Endothelial cell of umbilical vein (primary cell): Measurements from ENCODE around the gene ZNF808. TPM values are rescaled to one million over a fixed set of nuclear protein-coding genes. Genes with fewer than 3 reads are reported as not detected.

Source experiments
- BruUV-seq: library from RNA; stranded (reverse); fragments of 400-500 nt; replicated peaks from 2 replicates; lab custom pipeline; 2021; lab: Mats Ljungman, UMichigan
- CTCF ChIA-PET: fragments of 300-600, 350-600 bp; sonication (Branson Sonifier 250); formaldehyde crosslinking; loops from one replicate; lab custom pipeline; 2021; ENCODE audit warnings: antibody characterized with exemption, inconsistent platforms; lab: Charles Lee
- POLR2A ChIA-PET: fragments of 300-600, 350-600 bp; sonication (Branson Sonifier 250); formaldehyde crosslinking; loops from one replicate; lab custom pipeline; 2021; ENCODE audit warnings: antibody characterized with exemption, inconsistent platforms; lab: Charles Lee
- DNase-seq: peaks from one replicate; pipeline ENCODE4 v3.0.0-alpha.2; 2011; ENCODE audit warnings: low read depth, low spot score
- FAIRE-seq: peaks from 2 replicates; lab custom pipeline; 2011; peaks lifted over from hg19 to GRCh38; lab: Jason Lieb, UNC
- H2AFZ ChIP-seq: 2 replicates; pipeline ENCODE4 v1.6.0; 2012; ENCODE audit warnings: low read depth, low read length, control low read depth, inconsistent platforms
- H3K27ac ChIP-seq: 2 replicates; pipeline ENCODE4 v1.5.1; 2011; ENCODE audit warnings: low read depth, mild to moderate bottlenecking, control low read depth, low read length, moderate library complexity; ENCODE audit not compliant: insufficient read depth
- H3K27me3 ChIP-seq, 2 experiments: 2 replicates each; pipeline versions ENCODE4 v1.6.0 to v1.6.1; 2011; ENCODE audit warnings: low read length in 2 of 2, mixed read lengths in 1 of 2; ENCODE audit not compliant: control insufficient read depth in 2 of 2, insufficient read depth in 2 of 2
- H3K36me3 ChIP-seq, 2 experiments: 2 replicates in 1 of 2; 3 replicates in 1 of 2; pipeline ENCODE4 v1.5.1; 2011; ENCODE audit warnings: low read length in 2 of 2, mild to moderate bottlenecking in 1 of 2, moderate library complexity in 1 of 2; ENCODE audit not compliant: control insufficient read depth in 2 of 2, insufficient read depth in 2 of 2; ENCODE audit errors: extremely low read depth in 1 of 2
- H3K4me1 ChIP-seq: 3 replicates; pipeline ENCODE4 v1.5.1; 2011; ENCODE audit warnings: mild to moderate bottlenecking, low read length; ENCODE audit not compliant: control insufficient read depth, insufficient read depth; ENCODE audit errors: extremely low read depth
- H3K4me2 ChIP-seq: 2 replicates; pipeline ENCODE4 v1.6.1; 2011; ENCODE audit warnings: low read length, control low read depth, mixed read lengths; ENCODE audit not compliant: insufficient read depth
- H3K4me3 ChIP-seq, 3 experiments: fragments of 200-600 bp in 1 of 3; sonication (generic), shearing (Covaris generic) in 1 of 3; replicated peaks in 1 of 3; 2 replicates each; pipeline ENCODE4 v1.5.1; 2011 to 2016; ENCODE audit warnings: control low read depth in 3 of 3, low read length in 3 of 3, mild to moderate bottlenecking in 2 of 3, inconsistent platforms in 1 of 3, low read depth in 1 of 3, moderate library complexity in 1 of 3; ENCODE audit not compliant: insufficient read depth in 1 of 3
- H3K79me2 ChIP-seq: 2 replicates; pipeline ENCODE4 v1.6.0; 2012; ENCODE audit warnings: low read length, inconsistent platforms; ENCODE audit not compliant: control insufficient read depth, insufficient read depth
- H3K9ac ChIP-seq: replicated peaks from 2 replicates; pipeline ENCODE3; 2011; ENCODE audit warnings: low read length, control low read depth; ENCODE audit not compliant: insufficient read depth; ENCODE audit errors: extremely low read depth
- H3K9me1 ChIP-seq: replicated peaks from 3 replicates; pipeline ENCODE4 v1.6.0; 2011; ENCODE audit warnings: mild to moderate bottlenecking, low read length; ENCODE audit not compliant: control insufficient read depth, insufficient read depth; ENCODE audit errors: extremely low read depth
- H3K9me3 ChIP-seq: replicated peaks from 2 replicates; pipeline ENCODE4 v1.5.1; 2012; ENCODE audit warnings: low read length, inconsistent platforms; ENCODE audit not compliant: control insufficient read depth, insufficient read depth
- H4K20me1 ChIP-seq: replicated peaks from 2 replicates; pipeline ENCODE3; 2011; ENCODE audit warnings: mild to moderate bottlenecking, low read length; ENCODE audit not compliant: control insufficient read depth, insufficient read depth; ENCODE audit errors: extremely low read depth
- JUN ChIP-seq: IDR thresholded peaks from 2 replicates; pipeline ENCODE4 v1.6.1; 2011; ENCODE audit warnings: borderline replicate concordance, low read depth; ENCODE audit not compliant: insufficient read length, insufficient read depth
- POLR2AphosphoS5 ChIP-seq: IDR thresholded peaks from 2 replicates; pipeline ENCODE4 v1.6.1; 2012; ENCODE audit warnings: low read depth, mild to moderate bottlenecking, control low read depth, low read length, moderate library complexity; ENCODE audit not compliant: insufficient read depth
- dilution Hi-C: fragments of 300-500 bp; cut with MboI; formaldehyde crosslinking; loops from one replicate; pipeline ENCODE4 v1.15.0; 2019; ENCODE audit warnings: low sequenced_read_pairs; ENCODE audit not compliant: extremely low pct_ligation_motif_present
- intact Hi-C: fragments of 100-400 bp; cut with micrococcal nuclease; formaldehyde crosslinking; loops from one replicate; pipeline ENCODE4 v1.10.0; 2022
- polyA plus RNA-seq, 4 experiments: library from polyadenylated mRNA; depleted of rRNA in 3 of 4; stranded (reverse) in 3 of 4; unstranded in 1 of 4; fragments of >200 nt; gene quantifications; 2 replicates each; pipeline versions ENCODE4 v1.2.1 to v1.2.3, GENCODE V29; 2011 to 2012; ENCODE audit warnings: missing spikeins in 1 of 4
- total RNA-seq: library from RNA; stranded (reverse); gene quantifications from 2 replicates; pipeline ENCODE4 v1.2.3, GENCODE V29; 2021
- TF ChIP-seq, protein P1 (sequence below): IDR thresholded peaks from 2 replicates; pipeline ENCODE4 v1.6.1; 2011; ENCODE audit not compliant: insufficient read depth, insufficient read length
- TF ChIP-seq, protein P2 (sequence below), 2 donors: IDR thresholded peaks; 1 replicate in 1 of 2; 2 replicates in 1 of 2; pipeline ENCODE4 v1.5.1; 2011; ENCODE audit warnings: low read length in 2 of 2, mild to moderate bottlenecking in 2 of 2, moderate library complexity in 2 of 2, control low read depth in 1 of 2, inconsistent platforms in 1 of 2, low read depth in 1 of 2; ENCODE audit not compliant: insufficient read depth in 1 of 2; ENCODE audit errors: extremely low read depth in 1 of 2

The ZNF808 gene
- total and polyA plus RNA-seq, 2 donors (not counting 3 experiments of a cell fraction or from before 2014, with no cell fraction given): 1.9 to 15.2 TPM

DNA sequence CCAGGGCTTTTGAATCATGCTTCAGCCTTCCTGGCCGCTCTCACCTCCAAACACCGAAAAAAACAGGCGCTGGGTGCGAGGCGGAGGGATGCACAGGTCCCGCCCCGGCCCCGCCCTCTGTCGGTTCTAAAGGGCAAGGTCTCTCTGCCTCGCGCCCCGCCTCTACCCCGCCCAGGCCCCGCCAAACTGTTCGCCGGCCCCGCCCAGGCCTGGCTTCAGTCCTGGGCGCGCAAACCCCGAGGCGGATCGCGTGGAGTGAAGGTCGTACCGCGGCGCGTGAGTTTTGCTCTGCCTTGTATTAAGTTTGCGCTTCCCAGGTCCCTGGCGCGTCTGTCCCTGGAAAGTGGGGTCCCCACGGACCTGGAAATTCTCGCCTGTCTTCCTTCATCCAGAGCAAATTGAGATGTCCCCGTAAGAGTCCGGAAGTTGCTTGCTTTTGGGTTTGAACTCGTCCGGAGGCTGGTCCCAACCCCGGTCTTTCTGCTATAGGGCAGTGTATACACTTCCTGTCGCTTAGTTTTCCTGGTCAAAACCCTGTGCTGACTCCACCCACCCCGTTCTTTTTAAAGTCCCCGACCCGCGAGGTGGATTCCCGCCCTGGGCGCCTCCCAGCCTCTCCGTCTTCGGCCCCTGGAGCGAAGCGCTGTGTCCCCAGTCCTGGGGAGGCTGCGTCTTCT, 8.4 kb downstream of the ZNF808 start:
- Histone ChIP-seq H3K4me3 (peak overlapping the region; percentile 52 to 77 (median 62)), H3K9ac (peak overlapping the region; percentile 41), H3K9me3 (no peaks in the 10 kb centered on the region), H3K79me2 (peaks cover 3% of the 10 kb centered on the region), H3K27ac (peak overlapping the region; percentile 28), H3K9me1 (no peaks in the 10 kb centered on the region), H4K20me1 (no peaks in the 10 kb centered on the region), H3K4me2 (peak overlapping the region; percentile 82), H3K27me3 (no peaks in the 10 kb centered on the region), H3K36me3 (no peaks in the 10 kb centered on the region), H2AFZ (peak overlapping the region; percentile 88), H3K4me1 (peaks cover 3% of the 10 kb centered on the region)
- intact Hi-C loops (loop anchor here (1.0 kb wide), 1 partner anchor 9 kb away; the partner anchor contains the start of gene ZNF808), dilution Hi-C loops (no loop called here)
- ChIA-PET POLR2A (no interaction called here), CTCF (no interaction called here)
- TF ChIP-seq POLR2AphosphoS5: peak; percentile 20
- TF ChIP-seq, protein P1, sequence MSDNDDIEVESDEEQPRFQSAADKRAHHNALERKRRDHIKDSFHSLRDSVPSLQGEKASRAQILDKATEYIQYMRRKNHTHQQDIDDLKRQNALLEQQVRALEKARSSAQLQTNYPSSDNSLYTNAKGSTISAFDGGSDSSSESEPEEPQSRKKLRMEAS: peak; percentile 19
- TF ChIP-seq, protein P2, sequence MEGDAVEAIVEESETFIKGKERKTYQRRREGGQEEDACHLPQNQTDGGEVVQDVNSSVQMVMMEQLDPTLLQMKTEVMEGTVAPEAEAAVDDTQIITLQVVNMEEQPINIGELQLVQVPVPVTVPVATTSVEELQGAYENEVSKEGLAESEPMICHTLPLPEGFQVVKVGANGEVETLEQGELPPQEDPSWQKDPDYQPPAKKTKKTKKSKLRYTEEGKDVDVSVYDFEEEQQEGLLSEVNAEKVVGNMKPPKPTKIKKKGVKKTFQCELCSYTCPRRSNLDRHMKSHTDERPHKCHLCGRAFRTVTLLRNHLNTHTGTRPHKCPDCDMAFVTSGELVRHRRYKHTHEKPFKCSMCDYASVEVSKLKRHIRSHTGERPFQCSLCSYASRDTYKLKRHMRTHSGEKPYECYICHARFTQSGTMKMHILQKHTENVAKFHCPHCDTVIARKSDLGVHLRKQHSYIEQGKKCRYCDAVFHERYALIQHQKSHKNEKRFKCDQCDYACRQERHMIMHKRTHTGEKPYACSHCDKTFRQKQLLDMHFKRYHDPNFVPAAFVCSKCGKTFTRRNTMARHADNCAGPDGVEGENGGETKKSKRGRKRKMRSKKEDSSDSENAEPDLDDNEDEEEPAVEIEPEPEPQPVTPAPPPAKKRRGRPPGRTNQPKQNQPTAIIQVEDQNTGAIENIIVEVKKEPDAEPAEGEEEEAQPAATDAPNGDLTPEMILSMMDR (IDR thresholded peaks at IDR 0.05; ENCODE audit: extremely low read depth in 1 of 2, insufficient read depth in 1 of 2, low read depth in 1 of 2, low read length in 2 of 2): peak in 1 of 2 donors; percentile 7
- no peak for TF ChIP-seq JUN
- DNase-seq (peak; percentile 64), FAIRE-seq (peak; percentile 77)
- BruUV-seq: TSS peak; percentile 56
